HG02852 (cell line): ENCODE data around the gene OVCA2.

ENCODE experiments used
- ATAC-seq: cut with Tn5 transposase; IDR thresholded peaks from one replicate; pipeline ENCODE4 v1.9.1; 2021; ENCODE audit warnings: mild to moderate bottlenecking, moderate library complexity; ENCODE audit not compliant: unreplicated experiment

The OVCA2 gene

GRCh38 chr17:2051933-2052559, 10.2 kb downstream of the OVCA2 start:
- no peak for ATAC-seq

DNA sequence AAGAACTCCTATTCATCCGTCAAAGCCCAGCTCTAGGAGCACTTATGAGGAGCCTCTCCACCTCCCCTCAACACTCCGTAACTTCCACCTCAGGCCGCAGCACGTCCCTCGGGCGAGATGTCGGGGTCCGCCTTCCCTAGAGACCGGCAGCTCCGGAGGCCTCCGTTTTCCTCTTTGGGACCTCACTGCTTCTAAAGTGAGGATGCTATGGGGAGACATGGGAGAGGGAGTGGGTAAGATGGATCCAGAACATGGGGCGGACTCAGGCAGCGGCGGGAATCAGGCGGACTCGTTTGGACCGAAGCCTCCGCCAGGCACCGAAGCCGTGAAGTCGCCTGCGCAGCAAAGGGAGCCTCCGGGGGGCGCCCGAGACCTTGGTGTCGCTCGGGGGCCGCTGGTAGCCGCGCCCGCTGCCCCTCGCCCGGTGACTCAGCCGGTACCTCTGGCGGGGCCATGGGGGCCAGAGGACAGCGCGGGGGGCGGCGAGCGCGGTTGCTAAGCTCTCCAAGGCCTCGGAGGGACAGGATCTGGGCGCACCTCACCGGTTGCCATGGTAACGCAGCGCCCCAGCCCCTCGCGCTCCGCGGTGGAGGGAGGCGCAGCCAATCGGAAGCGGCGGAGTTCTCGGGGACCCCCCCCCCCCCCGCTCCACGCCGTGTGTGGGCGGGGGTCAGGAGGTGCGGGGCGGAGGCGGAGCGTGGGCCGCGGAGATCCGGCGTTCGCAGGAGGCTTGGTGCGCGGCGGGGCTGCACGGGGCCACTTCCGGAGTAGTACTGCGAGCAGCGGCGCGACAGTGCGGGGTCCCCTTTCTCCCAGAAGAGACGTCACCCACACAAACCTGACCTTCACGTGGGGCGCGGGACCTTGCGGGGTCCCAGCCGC, 11.8 kb downstream of the OVCA2 start:
- no peak for ATAC-seq

GRCh38 chr17:2054262-2054511, 12.4 kb downstream of the OVCA2 start:
- ATAC-seq = no peak

- ATAC-seq = no peak
Observed at GRCh38 chr17:2054512-2055291, 12.9 kb downstream of the OVCA2 start, which contains the start of gene HIC1. TSS of gene HIC1 (plus strand) at chr17:2055103. CDS start at chr17:2056691, 1,588 bp downstream.

- no peak for ATAC-seq
Observed at GRCh38 chr17:2055292-2056205, 13.7 kb downstream of the OVCA2 start.

DNA sequence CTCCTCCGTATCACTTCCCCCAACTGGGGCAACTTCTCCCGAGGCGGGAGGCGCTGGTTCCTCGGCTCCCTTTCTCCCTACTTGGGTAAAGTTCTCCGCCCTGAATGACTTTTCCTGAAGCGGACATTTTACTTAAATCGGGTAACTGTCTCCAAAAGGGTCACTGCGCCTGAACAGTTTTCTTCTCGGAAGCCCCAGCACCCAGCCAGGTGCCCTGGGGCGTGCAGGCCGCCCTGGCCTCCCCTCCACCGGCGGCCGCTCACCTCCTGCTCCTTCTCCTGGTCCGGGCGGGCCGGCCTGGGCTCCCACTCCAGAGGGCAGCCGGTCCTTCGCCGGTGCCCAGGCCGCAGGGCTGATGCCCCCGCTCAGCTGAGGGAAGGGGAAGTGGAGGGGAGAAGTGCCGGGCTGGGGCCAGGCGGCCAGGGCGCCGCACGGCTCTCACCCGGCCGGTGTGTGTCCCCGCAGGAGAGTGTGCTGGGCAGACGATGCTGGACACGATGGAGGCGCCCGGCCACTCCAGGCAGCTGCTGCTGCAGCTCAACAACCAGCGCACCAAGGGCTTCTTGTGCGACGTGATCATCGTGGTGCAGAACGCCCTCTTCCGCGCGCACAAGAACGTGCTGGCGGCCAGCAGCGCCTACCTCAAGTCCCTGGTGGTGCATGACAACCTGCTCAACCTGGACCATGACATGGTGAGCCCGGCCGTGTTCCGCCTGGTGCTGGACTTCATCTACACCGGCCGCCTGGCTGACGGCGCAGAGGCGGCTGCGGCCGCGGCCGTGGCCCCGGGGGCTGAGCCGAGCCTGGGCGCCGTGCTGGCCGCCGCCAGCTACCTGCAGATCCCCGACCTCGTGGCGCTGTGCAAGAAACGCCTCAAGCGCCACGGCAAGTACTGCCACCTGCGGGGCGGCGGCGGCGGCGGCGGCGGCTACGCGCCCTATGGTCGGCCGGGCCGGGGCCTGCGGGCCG, 14.7 kb downstream of the OVCA2 start:
- ATAC-seq = no peak

DNA sequence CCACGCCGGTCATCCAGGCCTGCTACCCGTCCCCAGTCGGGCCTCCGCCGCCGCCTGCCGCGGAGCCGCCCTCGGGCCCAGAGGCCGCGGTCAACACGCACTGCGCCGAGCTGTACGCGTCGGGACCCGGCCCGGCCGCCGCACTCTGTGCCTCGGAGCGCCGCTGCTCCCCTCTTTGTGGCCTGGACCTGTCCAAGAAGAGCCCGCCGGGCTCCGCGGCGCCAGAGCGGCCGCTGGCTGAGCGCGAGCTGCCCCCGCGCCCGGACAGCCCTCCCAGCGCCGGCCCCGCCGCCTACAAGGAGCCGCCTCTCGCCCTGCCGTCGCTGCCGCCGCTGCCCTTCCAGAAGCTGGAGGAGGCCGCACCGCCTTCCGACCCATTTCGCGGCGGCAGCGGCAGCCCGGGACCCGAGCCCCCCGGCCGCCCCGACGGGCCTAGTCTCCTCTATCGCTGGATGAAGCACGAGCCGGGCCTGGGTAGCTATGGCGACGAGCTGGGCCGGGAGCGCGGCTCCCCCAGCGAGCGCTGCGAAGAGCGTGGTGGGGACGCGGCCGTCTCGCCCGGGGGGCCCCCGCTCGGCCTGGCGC, 15.4 kb downstream of the OVCA2 start:
- ATAC-seq = no peak

DNA sequence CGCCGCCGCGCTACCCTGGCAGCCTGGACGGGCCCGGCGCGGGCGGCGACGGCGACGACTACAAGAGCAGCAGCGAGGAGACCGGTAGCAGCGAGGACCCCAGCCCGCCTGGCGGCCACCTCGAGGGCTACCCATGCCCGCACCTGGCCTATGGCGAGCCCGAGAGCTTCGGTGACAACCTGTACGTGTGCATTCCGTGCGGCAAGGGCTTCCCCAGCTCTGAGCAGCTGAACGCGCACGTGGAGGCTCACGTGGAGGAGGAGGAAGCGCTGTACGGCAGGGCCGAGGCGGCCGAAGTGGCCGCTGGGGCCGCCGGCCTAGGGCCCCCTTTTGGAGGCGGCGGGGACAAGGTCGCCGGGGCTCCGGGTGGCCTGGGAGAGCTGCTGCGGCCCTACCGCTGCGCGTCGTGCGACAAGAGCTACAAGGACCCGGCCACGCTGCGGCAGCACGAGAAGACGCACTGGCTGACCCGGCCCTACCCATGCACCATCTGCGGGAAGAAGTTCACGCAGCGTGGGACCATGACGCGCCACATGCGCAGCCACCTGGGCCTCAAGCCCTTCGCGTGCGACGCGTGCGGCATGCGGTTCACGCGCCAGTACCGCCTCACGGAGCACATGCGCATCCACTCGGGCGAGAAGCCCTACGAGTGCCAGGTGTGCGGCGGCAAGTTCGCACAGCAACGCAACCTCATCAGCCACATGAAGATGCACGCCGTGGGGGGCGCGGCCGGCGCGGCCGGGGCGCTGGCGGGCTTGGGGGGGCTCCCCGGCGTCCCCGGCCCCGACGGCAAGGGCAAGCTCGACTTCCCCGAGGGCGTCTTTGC, 16.2 kb downstream of the OVCA2 start:
- ATAC-seq = no peak

GRCh38 chr17:2058586-2059546, 17.0 kb downstream of the OVCA2 start:
- no peak for ATAC-seq

DNA sequence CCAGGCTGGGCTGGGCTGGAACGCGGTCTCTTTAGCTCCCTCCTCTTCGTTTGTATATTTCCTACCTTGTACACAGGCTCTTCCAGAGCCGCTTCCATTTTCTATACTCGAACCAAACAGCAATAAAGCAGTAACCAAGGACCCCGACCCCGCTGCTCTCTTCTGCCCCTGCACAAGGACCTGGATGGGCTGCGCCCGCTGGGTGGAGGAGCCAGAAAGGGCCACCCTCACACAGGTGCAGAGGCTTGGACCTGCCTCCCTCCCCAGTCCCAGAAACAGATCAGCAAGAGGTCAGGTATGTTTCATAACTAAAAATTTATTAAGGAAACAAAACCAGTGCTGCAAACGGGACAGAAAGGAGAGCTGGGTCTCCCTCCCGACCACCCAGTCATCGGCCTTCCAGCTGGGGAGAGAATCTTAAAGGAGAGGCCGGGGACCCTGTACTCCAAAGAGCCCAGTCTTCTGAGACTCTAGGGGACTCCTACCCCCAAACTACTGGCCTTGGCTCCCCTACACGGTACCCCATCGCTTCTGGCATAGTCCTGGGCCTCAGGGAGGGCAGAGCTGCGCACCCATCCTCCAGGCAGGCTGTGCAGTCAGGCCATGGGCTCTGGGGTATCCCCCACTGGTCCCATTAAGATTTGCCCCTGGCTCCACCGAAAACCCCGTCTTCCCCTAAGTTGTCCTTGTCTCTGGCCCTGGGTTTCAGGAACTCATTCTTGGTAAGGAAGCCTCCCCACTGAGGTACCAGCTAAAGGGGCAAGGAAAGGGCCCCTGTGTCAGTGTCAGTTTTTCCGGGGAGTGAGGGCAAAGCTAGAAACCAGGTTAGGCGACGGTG, 17.9 kb downstream of the OVCA2 start:
- no peak for ATAC-seq

GRCh38 chr17:2060385-2060658, 18.5 kb downstream of the OVCA2 start:
- ATAC-seq = no peak

GRCh38 chr17:2060681-2061440, 19.0 kb downstream of the OVCA2 start:
- no peak for ATAC-seq

GRCh38 chr17:2061441-2061958, 19.7 kb downstream of the OVCA2 start:
- ATAC-seq = no peak

GRCh38 chr17:2062571-2063183, 20.9 kb downstream of the OVCA2 start:
- ATAC-seq = no peak
